K562 (cell line): Measurements from ENCODE around the gene CRYBG1. TPM values are rescaled to one million over a fixed set of nuclear protein-coding genes. Genes with fewer than 3 reads are reported as not detected.

ENCODE experiments used
- ATF7 ChIP-seq: fragments of 450-650 bp; IDR thresholded peaks from 2 replicates; pipeline ENCODE4 v1.7.1; 2014; ENCODE audit warnings: mild to moderate bottlenecking, moderate library complexity
- BRF1 ChIP-seq: IDR thresholded peaks from 3 replicates; pipeline ENCODE4 v1.6.1; 2011; ENCODE audit warnings: borderline replicate concordance, mild to moderate bottlenecking; ENCODE audit not compliant: insufficient read length; ENCODE audit errors: extremely low read depth
- CEBPG ChIP-seq, 3 experiments: fragments of 200-800 bp in 1 of 3; sonication (Bioruptor generic) in 1 of 3; sonication (generic) in 1 of 3; formaldehyde crosslinking in 1 of 3; IDR thresholded peaks in 2 of 3; conservative IDR thresholded peaks in 1 of 3; 2 replicates each; pipeline versions ENCODE4 v1.6.1 to v1.8.0; 2016 to 2022; ENCODE audit warnings: missing compliant biosample characterization in 2 of 3, missing genetic modification characterization in 2 of 3, mild to moderate bottlenecking in 1 of 3, missing genetic modification reagents in 1 of 3
- CREB1 ChIP-seq, 2 experiments: sonication (generic) in 1 of 2; formaldehyde crosslinking in 1 of 2; IDR thresholded peaks; 2 replicates each; pipeline versions ENCODE4 v1.6.1 to v1.8.0; 2012 to 2022; ENCODE audit warnings: inconsistent platforms in 1 of 2, mild to moderate bottlenecking in 1 of 2, missing genetic modification reagents in 1 of 2, moderate library complexity in 1 of 2
- EP300 ChIP-seq: IDR thresholded peaks from 2 replicates; pipeline ENCODE4 v1.6.1; 2012; ENCODE audit warnings: low read length, improper control_type of control experiment
- FOXK2 ChIP-seq, 2 experiments: fragments of 450-650 bp; IDR thresholded peaks in 1 of 2; conservative IDR thresholded peaks in 1 of 2; 2 replicates each; pipeline ENCODE4 v1.6.1; 2016; ENCODE audit warnings: low read depth in 2 of 2, mild to moderate bottlenecking in 1 of 2
- FOXO4 ChIP-seq: fragments of 450-650 bp; formaldehyde crosslinking; IDR thresholded peaks from 2 replicates; pipeline ENCODE4 v1.4.0; 2020; ENCODE audit warnings: mild to moderate bottlenecking, moderate library complexity
- FUS ChIP-seq: fragments of 200-400 bp; formaldehyde crosslinking; optimal IDR thresholded peaks from 2 replicates; pipeline ENCODE3; 2017; ENCODE audit warnings: low read depth, low read length
- GATAD2A ChIP-seq: fragments of 450-650 bp; IDR thresholded peaks from 2 replicates; pipeline ENCODE4 v1.6.1; 2017
- KLF1 ChIP-seq: fragments of 450-650 bp; IDR thresholded peaks from 2 replicates; pipeline ENCODE4 v1.6.1; 2016; ENCODE audit warnings: missing genetic modification characterization, missing compliant biosample characterization
- PKNOX1 ChIP-seq: fragments of 450-650 bp; IDR thresholded peaks from 2 replicates; pipeline ENCODE4 v1.6.1; 2016
- POLR2AphosphoS5 ChIP-seq: IDR thresholded peaks from 2 replicates; pipeline ENCODE4 v1.6.1; 2011; ENCODE audit warnings: mild to moderate bottlenecking, low read depth, low read length, moderate library complexity; ENCODE audit not compliant: control insufficient read depth, insufficient read depth
- POLR2G ChIP-seq: fragments of 200-400 bp; formaldehyde crosslinking; IDR thresholded peaks from 2 replicates; pipeline ENCODE4 v1.6.1; 2017; ENCODE audit warnings: low read depth, mild to moderate bottlenecking, antibody characterized with exemption, low read length, moderate library complexity
- ZBTB17 ChIP-seq: fragments of 450-650 bp; formaldehyde crosslinking; IDR thresholded peaks from 2 replicates; pipeline ENCODE4 v1.4.0; 2020; ENCODE audit warnings: mild to moderate bottlenecking
- ZFP30 ChIP-seq: fragments of 250-450 bp; sonication (Bioruptor Pico); IDR thresholded peaks from 2 replicates; pipeline ENCODE4 v1.8.0; 2022; ENCODE audit warnings: moderate library complexity, mild to moderate bottlenecking, inconsistent platforms, borderline replicate concordance
- ZNF41 ChIP-seq: fragments of 250-450 bp; sonication (Bioruptor Pico); conservative IDR thresholded peaks from 2 replicates; pipeline ENCODE4 v1.4.0; 2020; ENCODE audit warnings: mild to moderate bottlenecking
- ZNF644 ChIP-seq: fragments of 200-800 bp; sonication (Bioruptor generic); IDR thresholded peaks from 2 replicates; pipeline ENCODE4 v1.6.1; 2016; ENCODE audit warnings: low read depth, missing genetic modification characterization, missing compliant biosample characterization
- ZNF77 ChIP-seq: fragments of 250-450 bp; sonication (Bioruptor Pico); IDR thresholded peaks from 2 replicates; pipeline ENCODE4 v1.5.0; 2020
- polyA plus RNA-seq, 8 experiments: library from polyadenylated mRNA; depleted of rRNA in 4 of 8; stranded (reverse) in 5 of 8; unstranded in 3 of 8; fragments of >200 nt; fragmentation: Nextera tagmentation in 2 of 8; fragmentation: Illumina TruSeq in 1 of 8; extraction: Ambion mirVana in 2 of 8; extraction: Trizol in 1 of 8; gene quantifications; 2 replicates each; pipeline versions ENCODE4 v1.2.1 to v1.2.3, GENCODE V29; 2011 to 2014; ENCODE audit warnings: inconsistent platforms in 1 of 8, missing spikeins in 1 of 8
- total RNA-seq, 7 experiments: library from RNA; depleted of rRNA in 6 of 7; stranded (reverse); fragments of >200 nt in 6 of 7; fragmentation: Illumina TruSeq in 2 of 7; extraction: Trizol in 2 of 7; gene quantifications; 2 replicates each; pipeline versions ENCODE4 v1.2.1 to v1.2.3, GENCODE V29; 2011 to 2021; ENCODE audit warnings: low replicate concordance in 1 of 7
- TF ChIP-seq, protein P1 (sequence below): sonication (generic); formaldehyde crosslinking; IDR thresholded peaks from 2 replicates; pipeline ENCODE4 v1.8.1; 2023; ENCODE audit warnings: mild to moderate bottlenecking, missing genetic modification reagents
- TF ChIP-seq, protein P2 (sequence below): sonication (generic); formaldehyde crosslinking; IDR thresholded peaks from 2 replicates; pipeline ENCODE4 v1.9.0; 2022; ENCODE audit warnings: mild to moderate bottlenecking, missing genetic modification reagents
- TF ChIP-seq, protein P3 (sequence below): fragments of 450-650 bp; formaldehyde crosslinking; IDR thresholded peaks from 2 replicates; pipeline ENCODE4 v1.4.0; 2020; ENCODE audit warnings: mild to moderate bottlenecking, moderate library complexity

CRYBG1 gene
- total and polyA plus RNA-seq, 9 of the 15 experiments (the other 6 are each of a cell fraction or from before 2014, with no cell fraction given), result 0.07 to 0.47 (median 0.11) TPM

- TF ChIP-seq, protein P1, sequence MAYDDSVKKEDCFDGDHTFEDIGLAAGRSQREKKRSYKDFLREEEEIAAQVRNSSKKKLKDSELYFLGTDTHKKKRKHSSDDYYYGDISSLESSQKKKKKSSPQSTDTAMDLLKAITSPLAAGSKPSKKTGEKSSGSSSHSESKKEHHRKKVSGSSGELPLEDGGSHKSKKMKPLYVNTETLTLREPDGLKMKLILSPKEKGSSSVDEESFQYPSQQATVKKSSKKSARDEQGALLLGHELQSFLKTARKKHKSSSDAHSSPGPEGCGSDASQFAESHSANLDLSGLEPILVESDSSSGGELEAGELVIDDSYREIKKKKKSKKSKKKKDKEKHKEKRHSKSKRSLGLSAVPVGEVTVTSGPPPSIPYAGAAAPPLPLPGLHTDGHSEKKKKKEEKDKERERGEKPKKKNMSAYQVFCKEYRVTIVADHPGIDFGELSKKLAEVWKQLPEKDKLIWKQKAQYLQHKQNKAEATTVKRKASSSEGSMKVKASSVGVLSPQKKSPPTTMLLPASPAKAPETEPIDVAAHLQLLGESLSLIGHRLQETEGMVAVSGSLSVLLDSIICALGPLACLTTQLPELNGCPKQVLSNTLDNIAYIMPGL (CRISPR knock-in tag), result no peak
- TF ChIP-seq ZFP30 (CRISPR knock-in tag) (no peak), FOXO4 (CRISPR knock-in tag) (no peak), ZBTB17 (CRISPR knock-in tag) (no peak), GATAD2A (no peak), POLR2G (no peak), KLF1 (tag) (peak; percentile 67; the same call in 1 of the 2 replicates), FOXK2 (conservative IDR thresholded peaks at IDR 0.05 in 1 of 2, IDR thresholded peaks at IDR 0.05 in 1 of 2; ENCODE audit: low read depth in 2 of 2) (peak in 1 of 2 experiments; percentile 26; a peak in 1 of 4 replicates), ZNF41 (no peak), CEBPG (CRISPR knock-in tag; IDR thresholded peaks at IDR 0.05) (no peak), CEBPG (tag; conservative IDR thresholded peaks at IDR 0.05 in 1 of 2, IDR thresholded peaks at IDR 0.05 in 1 of 2) (no peak), ZNF644 (tag) (peak; percentile 82; the same call in 1 of the 2 replicates), FUS (no peak), PKNOX1 (peak; percentile 67), EP300 (peak; percentile 95), CREB1 (IDR thresholded peaks at IDR 0.05) (peak; percentile 73), CREB1 (CRISPR knock-in tag; IDR thresholded peaks at IDR 0.05) (0 out of 2 replicates have a peak, but pooled peaks have one; percentile 47), ZNF77 (CRISPR knock-in tag) (no peak), BRF1 (no peak), ATF7 (peak; percentile 75), POLR2AphosphoS5 (peak; percentile 93)
- TF ChIP-seq, protein P2, sequence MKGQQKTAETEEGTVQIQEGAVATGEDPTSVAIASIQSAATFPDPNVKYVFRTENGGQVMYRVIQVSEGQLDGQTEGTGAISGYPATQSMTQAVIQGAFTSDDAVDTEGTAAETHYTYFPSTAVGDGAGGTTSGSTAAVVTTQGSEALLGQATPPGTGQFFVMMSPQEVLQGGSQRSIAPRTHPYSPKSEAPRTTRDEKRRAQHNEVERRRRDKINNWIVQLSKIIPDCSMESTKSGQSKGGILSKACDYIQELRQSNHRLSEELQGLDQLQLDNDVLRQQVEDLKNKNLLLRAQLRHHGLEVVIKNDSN, result no peak
- TF ChIP-seq, protein P3, sequence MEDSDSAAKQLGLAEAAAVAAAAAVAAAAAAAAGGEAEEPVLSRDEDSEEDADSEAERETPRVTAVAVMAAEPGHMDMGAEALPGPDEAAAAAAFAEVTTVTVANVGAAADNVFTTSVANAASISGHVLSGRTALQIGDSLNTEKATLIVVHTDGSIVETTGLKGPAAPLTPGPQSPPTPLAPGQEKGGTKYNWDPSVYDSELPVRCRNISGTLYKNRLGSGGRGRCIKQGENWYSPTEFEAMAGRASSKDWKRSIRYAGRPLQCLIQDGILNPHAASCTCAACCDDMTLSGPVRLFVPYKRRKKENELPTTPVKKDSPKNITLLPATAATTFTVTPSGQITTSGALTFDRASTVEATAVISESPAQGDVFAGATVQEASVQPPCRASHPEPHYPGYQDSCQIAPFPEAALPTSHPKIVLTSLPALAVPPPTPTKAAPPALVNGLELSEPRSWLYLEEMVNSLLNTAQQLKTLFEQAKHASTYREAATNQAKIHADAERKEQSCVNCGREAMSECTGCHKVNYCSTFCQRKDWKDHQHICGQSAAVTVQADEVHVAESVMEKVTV (CRISPR knock-in tag), result no peak
Measured at GRCh38 chr6:106520711-106521401, 160.3 kb downstream of the CRYBG1 start (continued).
